Sigmoid colon (tissue), 7 donors: Measurements from ENCODE around the gene HIF3A. TPM values are rescaled to one million over a fixed set of nuclear protein-coding genes. Genes with fewer than 3 reads are reported as not detected.
"Not testable (repeated sequence)": the region's sequence is repeated elsewhere in the genome, so short reads cannot be mapped to it uniquely, and the experiment has no call there.

Source experiments
- DNase-seq: peaks from one replicate; pipeline ENCODE4 v3.0.0-alpha.2; 2019
- H3K27ac ChIP-seq, 4 donors: fragments of 200-600 bp; sonication (generic); one replicate each; pipeline ENCODE4 v1.5.1; 2016 to 2019; ENCODE audit warnings: mild to moderate bottlenecking in 1 of 4
- H3K27me3 ChIP-seq, 3 donors: fragments of 200-600 bp; sonication (generic); one replicate each; pipeline ENCODE4 v1.5.1; 2019; ENCODE audit warnings: mild to moderate bottlenecking in 1 of 3
- H3K36me3 ChIP-seq, 4 donors: fragments of 200-600 bp; sonication (generic); one replicate each; pipeline ENCODE4 v1.5.1; 2016 to 2019
- H3K4me1 ChIP-seq, 4 donors: fragments of 200-600 bp; sonication (generic); one replicate each; pipeline ENCODE4 v1.5.1; 2017 to 2019
- H3K4me3 ChIP-seq, 4 donors: fragments of 200-600 bp; sonication (generic); one replicate each; pipeline ENCODE4 v1.5.1; 2017 to 2019; ENCODE audit warnings: mild to moderate bottlenecking in 2 of 4, moderate library complexity in 1 of 4
- H3K9me3 ChIP-seq, 4 donors: fragments of 200-600 bp in 3 of 4; sonication (generic) in 3 of 4; one replicate each; pipeline versions ENCODE4 v1.5.1 to v1.6.1; 2013 to 2019
- CTCF ChIP-seq, 4 experiments: fragments of 450-650 bp in 3 of 4; fragments of 200-600 bp in 1 of 4; IDR thresholded peaks; one replicate each; pipeline ENCODE4 v1.5.1; 2016 to 2019; ENCODE audit warnings: antibody characterized with exemption in 4 of 4, mild to moderate bottlenecking in 3 of 4, moderate library complexity in 2 of 4
- EP300 ChIP-seq, 4 donors: sonication (generic); formaldehyde crosslinking; IDR thresholded peaks; one replicate each; pipeline ENCODE4 v1.6.1; 2017; ENCODE audit warnings: antibody characterized with exemption in 4 of 4
- POLR2A ChIP-seq, 2 donors: fragments of 450-650 bp; IDR thresholded peaks; one replicate each; pipeline ENCODE4 v1.6.1; 2016; ENCODE audit warnings: antibody characterized with exemption in 2 of 2, mild to moderate bottlenecking in 2 of 2, moderate library complexity in 2 of 2
- POLR2AphosphoS5 ChIP-seq, 4 donors: sonication (generic); formaldehyde crosslinking; IDR thresholded peaks; one replicate each; pipeline ENCODE4 v1.6.1; 2017; ENCODE audit warnings: antibody characterized with exemption in 4 of 4
- WGBS, 2 donors: extraction: QIAGEN DNeasy Blood & Tissue Kit; methylation state at CpG; one replicate each; pipeline ENCODE4 v1.1.7; 2013; 5-methylcytosine and 5-hydroxymethylcytosine counted together
- intact Hi-C: fragments of 100-400 bp; cut with DNase I; formaldehyde crosslinking; loops from one replicate; pipeline ENCODE4 v1.15.1; 2023
- polyA plus RNA-seq, 3 donors: library from polyadenylated mRNA; stranded (reverse); fragments of 200-250 nt; gene quantifications; one replicate each; pipeline ENCODE4 v1.2.3, GENCODE V29; 2013
- total RNA-seq, 4 donors: library from RNA; depleted of rRNA; stranded (reverse); fragments of >200 nt; gene quantifications; one replicate each; pipeline ENCODE4 v1.1.0, GENCODE V29; 2016
- donor health status: healthy with polysubstance abuse.
- donor health status: Bipolar disorder and iron deficiency.
- donor health status: healthy.

Gene HIF3A
- total and polyA plus RNA-seq, 7 donors, result 1.8 to 310 (median 63.0) TPM

- Histone ChIP-seq H3K27ac (no peak overlapping the region), H3K27me3 (no peaks in the 10 kb centered on the region)
- intact Hi-C loops, result no loop called here
Measured at GRCh38 chr19:46270521-46271256, 26.2 kb upstream of the HIF3A start.

GRCh38 chr19:46271481-46272197 is 25.2 kb upstream of the HIF3A start:
- intact Hi-C loops, result no loop called here
- 55 to 65% methylated on average over 8 of the region's 8 CpGs for WGBS, 2 donors
- Histone ChIP-seq H3K27me3 (no peaks in the 10 kb centered on the region), H3K9me3 (no peaks in the 10 kb centered on the region), H3K27ac (peak overlapping the region in 2 of 4 donors; percentile 23 to 70), H3K4me3 (no peak overlapping the region), H3K4me1 (peaks cover 0 to 21% (median 5%) of the 10 kb centered on the region in 4 donors), H3K36me3 (no peaks in the 10 kb centered on the region)
- no peak for DNase-seq
- TF ChIP-seq EP300 (IDR thresholded peaks at IDR 0.05) (no peak), POLR2AphosphoS5 (IDR thresholded peaks at IDR 0.05) (no peak), CTCF (IDR thresholded peaks at IDR 0.05) (no peak), POLR2A (IDR thresholded peaks at IDR 0.05) (no peak)

More at GRCh38 chr19:46270521-46271256, 26.2 kb upstream of the HIF3A start:
- DNase-seq, result no peak
- no peak for TF ChIP-seq CTCF (IDR thresholded peaks at IDR 0.05)
- TF ChIP-seq POLR2AphosphoS5 (IDR thresholded peaks at IDR 0.05), result no peak
- no peak for TF ChIP-seq POLR2A (IDR thresholded peaks at IDR 0.05)
- no peak for TF ChIP-seq EP300 (IDR thresholded peaks at IDR 0.05)
- Histone ChIP-seq H3K4me3 (no peak overlapping the region), H3K36me3 (no peaks in the 10 kb centered on the region), H3K4me1 (peaks cover 0 to 21% (median 5%) of the 10 kb centered on the region in 4 donors), H3K9me3 (no peaks in the 10 kb centered on the region)
- 42 to 52% methylated on average over 17 of the region's 17 CpGs for WGBS, 2 donors

- H3K4me3 ChIP-seq, DNase-seq, H3K27me3 ChIP-seq, H3K9me3 ChIP-seq, H3K36me3 ChIP-seq, intact Hi-C loops: not testable (repeated sequence)
- WGBS, 2 donors, result 48 to 67% methylated on average over 6 of the region's 6 CpGs
- Histone ChIP-seq H3K4me1 (peaks cover 0 to 21% (median 5%) of the 10 kb centered on the region in 4 donors), H3K27ac (peak overlapping the region in 1 of 4 donors; percentile 14)
Measured at GRCh38 chr19:46273931-46274330, 22.9 kb upstream of the HIF3A start.

- H3K4me1 ChIP-seq, result peaks cover 0 to 4% (median 0%) of the 10 kb centered on the region in 4 donors
- no peak for DNase-seq
- TF ChIP-seq EP300 (IDR thresholded peaks at IDR 0.05) (no peak), CTCF (IDR thresholded peaks at IDR 0.05) (no peak), POLR2AphosphoS5 (IDR thresholded peaks at IDR 0.05) (no peak)
- intact Hi-C loops, result no loop called here
- H3K4me3 ChIP-seq, result no peak overlapping the region
- H3K27me3 ChIP-seq, result no peaks in the 10 kb centered on the region
- WGBS, 2 donors, result 84 to 89% methylated on average over 7 of the region's 7 CpGs
- no peaks in the 10 kb centered on the region for H3K36me3 ChIP-seq
- H3K9me3 ChIP-seq, result no peaks in the 10 kb centered on the region
- H3K27ac ChIP-seq, result no peak overlapping the region
Measured at GRCh38 chr19:46279177-46279576, 17.7 kb upstream of the HIF3A start.

GRCh38 chr19:46283771-46284170 is 13.1 kb upstream of the HIF3A start:
- Histone ChIP-seq H3K9me3 (no peaks in the 10 kb centered on the region), H3K27me3 (no peaks in the 10 kb centered on the region), H3K4me3 (no peak overlapping the region), H3K36me3 (no peaks in the 10 kb centered on the region), H3K27ac (peak overlapping the region in 2 of 4 donors; percentile 51 to 55), H3K4me1 (peaks cover 0 to 4% (median under 1%) of the 10 kb centered on the region in 4 donors)
- intact Hi-C loops, result loop anchor here (5.0 to 10.0 kb wide), 3 partner anchors 109 to 231 kb away; no protein-coding TSS in a partner anchor
- no peak for DNase-seq
- 67 to 90% methylated on average over 4 of the region's 4 CpGs for WGBS, 2 donors
- TF ChIP-seq EP300 (IDR thresholded peaks at IDR 0.05) (no peak), POLR2AphosphoS5 (IDR thresholded peaks at IDR 0.05) (peak in 2 of 4 donors; percentile 14 to 26), CTCF (IDR thresholded peaks at IDR 0.05) (no peak), POLR2A (IDR thresholded peaks at IDR 0.05) (no peak)
